Activated gamma-delta T cell treated with anti-CD3 and anti-CD28 coated beads, Interleukin-2, amount 50 U/mL, for 16 hours (primary cell): ENCODE results near the gene OPA3.

ENCODE experiments used
- DNase-seq: peaks from one replicate; pipeline ENCODE4 v3.0.0-alpha.2; 2020; ENCODE audit warnings: low read depth

OPA3 gene

DNA sequence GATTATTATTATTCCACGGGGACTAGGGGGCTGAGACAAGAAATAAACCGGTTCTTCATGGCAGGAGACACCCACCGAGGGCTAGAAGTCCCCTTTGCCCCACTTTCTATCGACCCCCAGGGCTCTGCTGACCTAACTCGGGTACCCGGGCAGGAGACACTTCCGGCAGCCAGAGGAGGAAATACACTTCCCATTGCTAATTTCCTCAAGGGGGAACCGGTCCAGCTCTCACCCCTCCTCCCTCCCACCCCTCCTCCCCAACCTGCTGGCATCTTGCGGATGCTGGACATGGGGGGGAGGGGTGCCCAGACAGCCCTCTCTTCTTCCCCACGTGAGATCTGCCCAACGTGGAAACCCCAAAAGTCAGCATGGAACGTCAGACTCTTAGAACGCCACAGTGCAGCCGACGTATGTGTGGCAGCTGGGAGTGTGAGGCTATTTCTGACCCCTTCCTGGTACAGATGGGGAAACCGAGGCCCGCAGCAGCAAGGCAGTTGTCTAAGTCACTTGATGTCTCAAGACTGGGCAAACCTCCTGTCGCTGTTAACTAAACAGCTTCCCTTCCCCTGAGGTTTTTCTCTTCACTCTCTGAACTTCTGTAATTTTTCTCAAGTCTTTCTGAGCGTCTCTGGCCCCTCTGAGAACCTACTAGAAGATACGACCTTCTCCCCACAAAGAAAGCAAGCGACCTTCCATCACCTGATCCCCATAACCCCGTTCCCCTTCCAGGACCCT lies 13.8 kb upstream of the OPA3 start:
- DNase-seq = no peak

DNA sequence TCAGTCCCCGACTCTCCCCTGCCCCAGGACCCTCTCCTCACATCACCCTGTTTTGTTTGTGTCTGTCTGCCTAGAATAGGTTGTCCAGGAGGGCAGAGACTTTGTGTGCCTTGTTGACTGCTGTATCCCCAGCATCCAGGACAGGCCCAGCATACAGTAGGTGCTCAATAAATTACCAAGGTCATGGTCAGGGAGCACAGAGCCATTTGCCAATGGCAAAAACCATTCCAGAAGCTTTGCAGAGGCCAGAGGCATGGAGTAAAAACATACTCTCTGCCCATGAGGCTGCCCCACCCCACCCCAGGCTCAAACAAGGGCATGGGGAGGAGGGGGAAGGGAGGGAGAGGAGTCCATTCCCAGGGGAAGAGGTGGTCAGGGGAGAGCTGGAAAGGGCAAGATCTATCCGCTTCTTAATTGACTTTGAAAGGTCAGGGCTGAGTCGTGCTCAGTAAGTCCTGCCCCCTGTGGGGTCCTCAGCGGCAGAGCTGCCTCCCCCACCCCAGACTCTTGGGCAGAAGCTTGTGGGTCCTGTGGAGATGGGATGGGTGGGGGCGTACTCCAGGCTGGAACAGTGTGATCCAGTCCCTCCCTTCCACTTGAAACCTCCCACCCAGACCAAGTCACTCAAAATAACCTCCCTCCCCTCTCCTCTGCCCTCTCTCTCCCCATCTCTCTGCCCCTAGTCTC lies 13.0 kb upstream of the OPA3 start:
- DNase-seq = no peak

DNA sequence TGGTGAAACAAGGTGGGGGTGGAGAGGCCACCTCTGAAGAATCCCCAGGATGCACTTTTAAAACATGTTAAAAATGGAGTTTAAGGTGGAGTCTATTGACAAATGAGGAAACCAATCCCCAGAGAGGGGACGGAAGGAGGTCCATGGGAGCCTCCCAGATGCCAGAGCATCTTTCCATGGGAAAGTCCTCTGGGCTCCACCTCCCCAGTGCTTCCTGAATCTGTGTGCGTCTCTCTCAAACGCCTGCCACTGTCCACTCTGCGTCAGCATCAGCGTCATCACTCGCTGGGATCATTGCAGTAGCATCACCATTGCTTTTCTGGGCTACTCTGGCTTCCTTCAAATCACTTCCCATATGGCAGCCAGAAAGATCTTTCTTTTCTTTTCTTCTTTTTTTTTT lies 11.2 kb upstream of the OPA3 start:
- no peak for DNase-seq

DNA sequence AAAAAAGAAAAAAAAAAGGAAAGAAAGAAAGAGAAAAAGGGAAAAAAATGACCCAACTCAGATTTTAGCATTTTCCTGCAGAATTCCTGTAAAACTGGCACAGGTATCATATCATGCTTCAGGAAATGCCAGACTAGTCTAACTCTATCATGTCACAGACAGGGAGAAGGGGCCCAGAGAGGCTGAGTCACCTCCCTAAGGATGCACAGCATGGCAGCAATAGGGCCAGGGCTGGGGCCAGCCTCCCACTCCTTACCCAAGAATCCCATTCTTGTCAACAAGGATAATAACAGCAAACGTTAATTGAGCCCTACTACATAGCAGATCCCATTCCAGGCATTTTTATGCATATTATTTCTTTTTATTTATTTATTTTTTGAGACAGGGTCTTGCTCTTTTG lies 8.9 kb upstream of the OPA3 start:
- no peak for DNase-seq

GRCh38 chr19:45592366-45592765 lies 7.8 kb upstream of the OPA3 start:
- no peak for DNase-seq

- no peak for DNase-seq
Measured at GRCh38 chr19:45591638-45592005, 7.0 kb upstream of the OPA3 start.

GRCh38 chr19:45591004-45591637 lies 6.5 kb upstream of the OPA3 start:
- no peak for DNase-seq

DNA sequence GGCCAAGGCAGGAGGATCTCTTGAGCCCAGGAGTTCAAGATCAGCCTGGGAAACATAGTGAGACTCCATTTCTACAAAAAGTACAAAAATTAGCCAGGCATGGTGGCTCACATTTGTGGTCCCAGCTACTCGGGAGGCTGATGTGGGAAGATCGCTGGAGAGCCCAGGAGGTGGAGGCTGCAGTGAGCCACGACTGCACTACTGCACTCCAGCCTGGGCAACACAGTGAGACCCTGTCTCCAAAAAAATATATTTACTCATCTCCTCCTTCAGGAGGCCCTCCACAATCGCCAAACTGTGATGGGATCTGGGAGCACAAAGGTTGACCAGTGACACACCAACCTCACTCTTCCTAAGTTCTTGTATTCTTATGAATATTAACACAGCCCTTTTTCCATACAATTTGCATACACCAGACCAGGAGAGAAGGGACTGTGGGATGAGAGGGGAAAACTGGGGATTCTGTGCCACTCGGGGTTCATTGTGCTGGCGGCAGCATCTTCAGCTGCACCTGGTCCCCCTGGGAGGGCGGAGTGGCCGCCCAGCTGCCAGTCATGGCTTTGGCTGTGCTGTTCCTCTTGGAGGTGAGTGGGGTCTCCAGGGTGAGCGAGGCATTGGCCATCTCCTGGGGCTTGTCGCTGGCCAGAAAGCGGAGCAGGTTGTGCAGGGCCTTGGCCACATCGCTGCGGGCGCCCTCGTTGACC lies 5.8 kb upstream of the OPA3 start:
- no peak for DNase-seq

GRCh38 chr19:45589768-45590167 lies 5.2 kb upstream of the OPA3 start:
- no peak for DNase-seq

- DNase-seq = no peak
Measured at GRCh38 chr19:45587873-45588272, 3.3 kb upstream of the OPA3 start.

DNA sequence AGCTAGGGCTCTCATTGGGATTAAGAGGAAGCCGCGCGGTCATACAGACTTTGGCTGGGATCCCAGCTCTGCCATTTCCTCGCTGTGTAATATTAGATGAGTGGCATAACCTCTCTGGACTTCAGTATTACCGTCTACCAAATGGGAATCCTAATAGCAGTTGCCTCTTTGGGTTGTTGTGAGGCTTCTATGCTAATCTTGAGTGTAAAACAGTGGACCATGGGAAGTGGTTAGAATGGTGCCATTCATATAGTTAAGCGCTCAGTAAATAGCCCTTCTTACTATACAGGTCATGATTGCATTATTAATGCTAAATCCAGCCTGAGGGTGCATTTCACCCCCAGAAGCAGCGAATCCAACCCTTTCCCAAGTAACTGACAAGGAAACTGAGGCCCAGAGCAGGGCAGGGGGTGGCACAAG lies 566 bp upstream of the OPA3 start:
- DNase-seq = no peak

GRCh38 chr19:45581576-45581975 lies 3.0 kb downstream of the OPA3 start:
- DNase-seq = no peak

DNA sequence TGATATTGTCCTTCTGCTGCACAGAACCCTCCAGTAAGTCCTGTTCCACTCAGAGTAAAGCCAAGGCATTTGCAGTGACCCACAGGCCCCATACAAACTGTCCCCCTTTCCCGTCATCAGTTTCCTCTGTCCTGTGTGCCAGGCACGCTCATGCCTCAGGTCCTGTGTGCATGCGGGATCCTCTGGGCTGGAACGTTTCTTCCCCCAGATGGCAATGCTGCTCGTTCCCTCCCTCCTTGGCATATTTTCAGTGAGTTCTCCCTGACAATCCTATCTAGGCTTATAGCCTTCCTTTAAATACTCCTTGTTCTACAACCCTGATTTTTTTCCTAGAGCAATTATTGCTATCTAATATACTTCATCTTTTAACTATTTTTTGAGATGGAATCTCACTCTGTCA lies 5.7 kb downstream of the OPA3 start:
- no peak for DNase-seq

DNA sequence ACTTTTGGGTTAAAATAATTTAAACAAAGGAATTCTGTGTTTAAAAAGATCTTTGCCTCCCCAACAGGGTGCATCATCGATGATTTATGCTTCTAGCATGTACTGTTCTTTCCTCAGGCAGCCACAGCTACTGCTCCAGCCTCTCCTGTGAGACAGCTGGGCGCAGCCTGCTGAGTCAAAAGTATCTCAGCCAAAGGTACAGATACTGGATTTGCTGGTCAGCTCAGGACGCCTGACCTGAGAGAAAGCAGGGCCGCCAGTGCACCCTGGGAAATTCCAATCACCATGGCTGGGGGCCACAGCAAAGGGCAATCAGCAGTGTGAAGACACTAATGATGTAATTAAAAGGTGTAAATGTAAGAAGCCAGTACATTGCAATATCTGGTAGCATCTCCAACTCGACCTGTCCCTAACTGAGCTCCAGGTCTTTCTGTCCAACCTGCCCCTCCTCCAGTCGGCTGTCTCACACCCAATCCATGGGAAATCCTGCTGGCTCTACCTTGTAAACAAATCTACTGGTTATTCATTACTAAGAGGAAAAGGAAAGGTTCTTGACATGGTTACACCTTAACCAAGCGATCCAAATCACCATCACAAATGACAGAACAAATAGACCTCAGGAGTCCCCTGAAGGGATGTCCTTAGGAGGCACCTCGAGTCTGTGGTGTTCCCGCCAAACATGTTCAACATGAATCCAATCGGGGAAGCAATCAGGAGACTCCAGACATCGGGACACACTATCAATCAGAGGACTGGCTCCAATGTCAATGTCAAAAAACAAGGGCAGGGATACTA lies 7.3 kb downstream of the OPA3 start:
- DNase-seq = no peak

- no peak for DNase-seq
Measured at GRCh38 chr19:45576682-45577081, 7.9 kb downstream of the OPA3 start.

- no peak for DNase-seq
Measured at GRCh38 chr19:45575216-45575615, 9.4 kb downstream of the OPA3 start.

DNA sequence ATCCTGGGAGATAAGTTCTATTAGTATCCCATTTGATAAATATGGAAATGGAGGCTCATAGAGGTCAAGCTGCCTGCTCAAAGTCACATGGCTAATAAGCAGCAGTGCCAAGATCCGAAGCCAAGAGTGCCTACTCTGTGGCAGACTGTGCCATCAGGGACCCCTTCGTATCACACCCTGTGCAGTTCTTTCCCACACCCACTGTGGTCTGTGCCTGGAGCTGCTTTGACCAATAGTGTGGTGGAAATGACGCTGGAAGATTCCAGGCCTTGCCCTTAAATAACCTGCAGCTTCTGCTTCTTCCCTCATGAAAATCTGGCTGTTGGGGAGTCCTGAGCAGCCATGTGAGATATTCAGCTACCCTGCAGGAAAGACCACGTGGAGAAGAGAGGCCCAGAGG lies 10.1 kb downstream of the OPA3 start:
- DNase-seq = no peak

DNA sequence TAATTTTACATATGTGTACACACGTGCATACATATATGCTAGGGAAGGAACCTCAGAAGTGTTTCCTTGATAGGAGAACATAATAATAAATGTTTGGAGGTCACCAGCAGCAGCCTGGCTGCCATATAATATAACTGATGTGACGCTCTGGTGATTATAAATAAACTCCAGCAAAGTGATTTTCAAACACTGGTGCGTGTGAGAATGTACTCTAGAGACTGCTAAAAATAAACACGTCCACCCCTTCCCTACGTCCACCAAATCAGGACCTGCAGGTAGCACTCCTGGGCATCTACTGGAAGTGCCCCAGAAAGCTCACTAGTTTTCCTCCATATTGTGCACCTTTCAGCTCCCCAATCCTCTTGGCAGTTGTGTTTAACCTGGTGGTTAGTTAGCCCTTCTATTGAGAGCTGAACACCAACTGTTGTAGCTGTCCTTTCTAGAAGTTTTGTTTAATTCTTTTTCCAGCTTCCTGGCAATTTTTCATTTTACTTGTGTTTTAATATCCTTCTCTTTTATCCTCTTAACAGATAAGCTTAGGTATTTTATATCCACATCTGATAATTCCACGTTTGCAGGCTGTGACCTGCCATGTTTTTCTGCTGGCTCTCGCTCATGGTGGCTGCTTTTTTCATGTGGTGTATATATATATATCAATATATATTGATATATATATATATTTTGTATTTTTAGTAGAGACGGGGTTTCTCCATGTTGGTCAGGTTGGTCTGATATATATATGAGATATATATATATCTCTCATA lies 13.0 kb downstream of the OPA3 start:
- no peak for DNase-seq

GRCh38 chr19:45569619-45570421 lies 14.8 kb downstream of the OPA3 start:
- peak; percentile 37 for DNase-seq

DNA sequence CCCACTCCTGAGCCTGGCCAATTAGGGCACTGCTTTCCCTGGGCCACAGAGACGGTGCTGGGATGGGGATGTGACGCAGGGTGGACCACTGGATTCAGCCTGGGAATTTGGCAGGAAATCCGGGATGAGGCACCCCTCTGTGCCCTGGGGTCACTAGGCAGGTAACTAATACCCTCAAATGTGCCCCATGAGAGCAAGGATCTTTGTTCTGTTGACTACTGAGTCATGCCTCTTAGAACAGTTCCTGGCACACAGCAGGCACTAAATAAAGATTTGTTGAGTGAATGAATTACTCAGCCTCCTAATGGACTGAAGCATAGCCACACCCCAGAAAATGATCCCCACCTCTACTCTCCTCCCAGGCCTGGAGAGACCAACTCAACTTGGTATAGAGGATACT lies 15.9 kb downstream of the OPA3 start:
- no peak for DNase-seq
